ENCODE data around the gene BCAS3. TPM values are rescaled to one million over a fixed set of nuclear protein-coding genes. Genes with fewer than 3 reads are reported as not detected.
"Not testable (repeated sequence)": the region's sequence is repeated elsewhere in the genome, so short reads cannot be mapped to it uniquely, and the experiment has no call there.

The BCAS3 gene
- total and polyA plus RNA-seq, 4 donors, result 5.8 to 24.6 (median 10.1) TPM

DNA sequence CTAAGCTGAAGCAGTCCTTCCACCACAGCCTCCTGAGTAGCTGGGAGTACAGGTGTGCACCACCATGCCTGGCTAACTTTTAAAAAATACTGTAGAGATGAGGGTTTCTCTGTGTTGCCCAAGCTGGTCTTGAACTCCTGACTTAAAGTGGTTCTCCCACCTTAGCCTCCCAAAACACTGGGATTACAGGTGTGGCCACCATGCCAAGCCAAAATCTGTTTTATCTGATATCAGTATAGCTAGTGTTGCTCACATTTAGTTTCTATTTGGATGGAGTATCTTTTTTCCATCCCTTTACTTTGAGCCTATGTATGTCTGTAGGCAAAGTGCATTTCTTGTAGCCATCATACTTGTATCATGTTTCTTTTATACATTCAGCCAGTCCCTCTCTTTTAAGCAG is 82.1 kb downstream of the BCAS3 start (continued):
- no peak for TF ChIP-seq RAD21 (IDR thresholded peaks at IDR 0.05)
- no peak for TF ChIP-seq EGR1 (IDR thresholded peaks at IDR 0.05; ENCODE audit: low read depth in 2 of 2)
- TF ChIP-seq, protein P1, sequence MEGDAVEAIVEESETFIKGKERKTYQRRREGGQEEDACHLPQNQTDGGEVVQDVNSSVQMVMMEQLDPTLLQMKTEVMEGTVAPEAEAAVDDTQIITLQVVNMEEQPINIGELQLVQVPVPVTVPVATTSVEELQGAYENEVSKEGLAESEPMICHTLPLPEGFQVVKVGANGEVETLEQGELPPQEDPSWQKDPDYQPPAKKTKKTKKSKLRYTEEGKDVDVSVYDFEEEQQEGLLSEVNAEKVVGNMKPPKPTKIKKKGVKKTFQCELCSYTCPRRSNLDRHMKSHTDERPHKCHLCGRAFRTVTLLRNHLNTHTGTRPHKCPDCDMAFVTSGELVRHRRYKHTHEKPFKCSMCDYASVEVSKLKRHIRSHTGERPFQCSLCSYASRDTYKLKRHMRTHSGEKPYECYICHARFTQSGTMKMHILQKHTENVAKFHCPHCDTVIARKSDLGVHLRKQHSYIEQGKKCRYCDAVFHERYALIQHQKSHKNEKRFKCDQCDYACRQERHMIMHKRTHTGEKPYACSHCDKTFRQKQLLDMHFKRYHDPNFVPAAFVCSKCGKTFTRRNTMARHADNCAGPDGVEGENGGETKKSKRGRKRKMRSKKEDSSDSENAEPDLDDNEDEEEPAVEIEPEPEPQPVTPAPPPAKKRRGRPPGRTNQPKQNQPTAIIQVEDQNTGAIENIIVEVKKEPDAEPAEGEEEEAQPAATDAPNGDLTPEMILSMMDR (IDR thresholded peaks at IDR 0.05; ENCODE audit: low read depth, low read length, missing input control), result no peak
- TF ChIP-seq, protein P2, sequence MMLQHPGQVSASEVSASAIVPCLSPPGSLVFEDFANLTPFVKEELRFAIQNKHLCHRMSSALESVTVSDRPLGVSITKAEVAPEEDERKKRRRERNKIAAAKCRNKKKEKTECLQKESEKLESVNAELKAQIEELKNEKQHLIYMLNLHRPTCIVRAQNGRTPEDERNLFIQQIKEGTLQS (IDR thresholded peaks at IDR 0.05), result no peak
- TF ChIP-seq FOXA2 (IDR thresholded peaks at IDR 0.05), result no peak

DNA sequence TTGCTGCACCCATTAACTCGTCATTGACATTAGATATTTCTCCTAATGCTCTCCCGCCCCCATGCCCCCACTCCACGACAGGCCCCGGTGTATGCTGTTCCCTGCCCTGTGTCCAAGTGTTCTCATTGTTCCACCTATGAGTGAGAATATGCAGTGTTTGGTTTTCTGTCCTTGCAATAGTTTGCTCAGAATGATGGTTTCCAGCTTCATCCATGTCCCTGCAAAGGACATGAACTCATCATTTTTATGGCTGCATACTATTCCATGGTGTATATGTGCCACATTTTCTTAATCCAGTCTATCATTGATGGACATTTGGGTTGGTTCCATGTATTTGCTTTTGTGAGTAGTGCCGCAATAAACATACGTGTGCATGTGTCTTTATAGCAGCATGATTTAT is 83.7 kb downstream of the BCAS3 start:
- not testable (repeated sequence) for H3K27me3 ChIP-seq (ENCODE audit: control insufficient read depth in 4 of 4, insufficient read depth in 4 of 4, low read length in 3 of 4); H3K4me1 ChIP-seq (ENCODE audit: control insufficient read depth in 4 of 4, insufficient read depth in 4 of 4, low read length in 3 of 4); H3K9me3 ChIP-seq (ENCODE audit: control insufficient read depth in 4 of 4, low read length in 3 of 4); H3K4me3 ChIP-seq (ENCODE audit: low read depth in 1 of 3, low read length in 3 of 3); DNase-seq (ENCODE audit: low spot score); H3K27ac ChIP-seq (ENCODE audit: low read depth in 1 of 2, low read length in 2 of 2); H3K9ac ChIP-seq (ENCODE audit: low read depth in 1 of 2, low read length in 2 of 2); H3K36me3 ChIP-seq (ENCODE audit: control insufficient read depth in 4 of 4, insufficient read depth in 3 of 4, low read depth in 1 of 4, low read length in 3 of 4)
- 97% methylated on average over 6 of the region's 6 CpGs for WGBS

DNA sequence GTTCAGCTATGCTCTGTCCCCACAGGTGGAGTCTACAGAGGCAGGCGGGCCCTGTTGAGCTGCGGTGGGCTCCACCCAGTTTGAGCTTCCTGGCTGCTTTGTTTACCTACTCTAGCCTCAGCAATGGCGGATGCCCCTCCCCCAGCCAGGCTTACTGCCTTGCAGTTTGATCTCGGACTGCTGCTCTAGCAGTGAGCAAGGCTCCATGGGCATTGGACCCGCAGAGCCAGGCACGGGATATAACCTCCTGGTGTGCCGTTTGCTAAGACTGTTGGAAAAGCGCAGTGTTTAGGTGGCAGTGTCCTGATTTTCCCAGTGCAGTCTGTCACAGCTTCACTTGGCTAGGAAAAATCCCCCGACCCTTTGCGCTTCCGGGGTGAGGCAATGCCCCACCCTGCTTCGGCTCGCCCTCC is 89.1 kb downstream of the BCAS3 start:
- no peak for DNase-seq (ENCODE audit: low spot score)
- TF ChIP-seq HNF4A (conservative IDR thresholded peaks at IDR 0.05) (no peak), GABPA (IDR thresholded peaks at IDR 0.05 in 1 of 2, conservative IDR thresholded peaks at IDR 0.05 in 1 of 2) (no peak), YY1 (IDR thresholded peaks at IDR 0.05) (no peak), EGR1 (IDR thresholded peaks at IDR 0.05; ENCODE audit: low read depth in 2 of 2) (no peak), HNF4G (IDR thresholded peaks at IDR 0.05) (no peak), JUND (IDR thresholded peaks at IDR 0.05) (no peak), NR2F2 (IDR thresholded peaks at IDR 0.05) (no peak), TAF1 (conservative IDR thresholded peaks at IDR 0.05) (no peak), RAD21 (IDR thresholded peaks at IDR 0.05) (no peak)
- TF ChIP-seq, protein P3, sequence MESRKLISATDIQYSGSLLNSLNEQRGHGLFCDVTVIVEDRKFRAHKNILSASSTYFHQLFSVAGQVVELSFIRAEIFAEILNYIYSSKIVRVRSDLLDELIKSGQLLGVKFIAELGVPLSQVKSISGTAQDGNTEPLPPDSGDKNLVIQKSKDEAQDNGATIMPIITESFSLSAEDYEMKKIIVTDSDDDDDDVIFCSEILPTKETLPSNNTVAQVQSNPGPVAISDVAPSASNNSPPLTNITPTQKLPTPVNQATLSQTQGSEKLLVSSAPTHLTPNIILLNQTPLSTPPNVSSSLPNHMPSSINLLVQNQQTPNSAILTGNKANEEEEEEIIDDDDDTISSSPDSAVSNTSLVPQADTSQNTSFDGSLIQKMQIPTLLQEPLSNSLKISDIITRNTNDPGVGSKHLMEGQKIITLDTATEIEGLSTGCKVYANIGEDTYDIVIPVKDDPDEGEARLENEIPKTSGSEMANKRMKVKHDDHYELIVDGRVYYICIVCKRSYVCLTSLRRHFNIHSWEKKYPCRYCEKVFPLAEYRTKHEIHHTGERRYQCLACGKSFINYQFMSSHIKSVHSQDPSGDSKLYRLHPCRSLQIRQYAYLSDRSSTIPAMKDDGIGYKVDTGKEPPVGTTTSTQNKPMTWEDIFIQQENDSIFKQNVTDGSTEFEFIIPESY (IDR thresholded peaks at IDR 0.05), result no peak
- TF ChIP-seq, protein P4, sequence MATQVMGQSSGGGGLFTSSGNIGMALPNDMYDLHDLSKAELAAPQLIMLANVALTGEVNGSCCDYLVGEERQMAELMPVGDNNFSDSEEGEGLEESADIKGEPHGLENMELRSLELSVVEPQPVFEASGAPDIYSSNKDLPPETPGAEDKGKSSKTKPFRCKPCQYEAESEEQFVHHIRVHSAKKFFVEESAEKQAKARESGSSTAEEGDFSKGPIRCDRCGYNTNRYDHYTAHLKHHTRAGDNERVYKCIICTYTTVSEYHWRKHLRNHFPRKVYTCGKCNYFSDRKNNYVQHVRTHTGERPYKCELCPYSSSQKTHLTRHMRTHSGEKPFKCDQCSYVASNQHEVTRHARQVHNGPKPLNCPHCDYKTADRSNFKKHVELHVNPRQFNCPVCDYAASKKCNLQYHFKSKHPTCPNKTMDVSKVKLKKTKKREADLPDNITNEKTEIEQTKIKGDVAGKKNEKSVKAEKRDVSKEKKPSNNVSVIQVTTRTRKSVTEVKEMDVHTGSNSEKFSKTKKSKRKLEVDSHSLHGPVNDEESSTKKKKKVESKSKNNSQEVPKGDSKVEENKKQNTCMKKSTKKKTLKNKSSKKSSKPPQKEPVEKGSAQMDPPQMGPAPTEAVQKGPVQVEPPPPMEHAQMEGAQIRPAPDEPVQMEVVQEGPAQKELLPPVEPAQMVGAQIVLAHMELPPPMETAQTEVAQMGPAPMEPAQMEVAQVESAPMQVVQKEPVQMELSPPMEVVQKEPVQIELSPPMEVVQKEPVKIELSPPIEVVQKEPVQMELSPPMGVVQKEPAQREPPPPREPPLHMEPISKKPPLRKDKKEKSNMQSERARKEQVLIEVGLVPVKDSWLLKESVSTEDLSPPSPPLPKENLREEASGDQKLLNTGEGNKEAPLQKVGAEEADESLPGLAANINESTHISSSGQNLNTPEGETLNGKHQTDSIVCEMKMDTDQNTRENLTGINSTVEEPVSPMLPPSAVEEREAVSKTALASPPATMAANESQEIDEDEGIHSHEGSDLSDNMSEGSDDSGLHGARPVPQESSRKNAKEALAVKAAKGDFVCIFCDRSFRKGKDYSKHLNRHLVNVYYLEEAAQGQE (IDR thresholded peaks at IDR 0.05), result no peak
- TF ChIP-seq, protein P2 (IDR thresholded peaks at IDR 0.05), result no peak
- TF ChIP-seq, protein P5, sequence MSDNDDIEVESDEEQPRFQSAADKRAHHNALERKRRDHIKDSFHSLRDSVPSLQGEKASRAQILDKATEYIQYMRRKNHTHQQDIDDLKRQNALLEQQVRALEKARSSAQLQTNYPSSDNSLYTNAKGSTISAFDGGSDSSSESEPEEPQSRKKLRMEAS (IDR thresholded peaks at IDR 0.05), result no peak
- Histone ChIP-seq H3K36me3 (ENCODE audit: control insufficient read depth in 4 of 4, insufficient read depth in 3 of 4, low read depth in 1 of 4, low read length in 3 of 4) (no peaks in the 10 kb centered on the region), H3K9me3 (ENCODE audit: control insufficient read depth in 4 of 4, low read length in 3 of 4) (peaks cover 0 to 2% (median 0%) of the 10 kb centered on the region in 4 donors), H3K27me3 (ENCODE audit: control insufficient read depth in 4 of 4, insufficient read depth in 4 of 4, low read length in 3 of 4) (no peaks in the 10 kb centered on the region), H3K4me3 (ENCODE audit: low read depth in 1 of 3, low read length in 3 of 3) (no peak overlapping the region), H3K9ac (ENCODE audit: low read depth in 1 of 2, low read length in 2 of 2) (no peak overlapping the region), H3K27ac (ENCODE audit: low read depth in 1 of 2, low read length in 2 of 2) (no peak overlapping the region), H3K4me1 (ENCODE audit: control insufficient read depth in 4 of 4, insufficient read depth in 4 of 4, low read length in 3 of 4) (no peaks in the 10 kb centered on the region)
- WGBS, result 94% methylated on average over 13 of the region's 13 CpGs
